Ureter (tissue), 1 donor: Measurements from ENCODE around the gene GON4L. TPM values are rescaled to one million over a fixed set of nuclear protein-coding genes. Genes with fewer than 3 reads are reported as not detected.

Experiments used
- total RNA-seq: library from RNA; stranded (reverse); gene quantifications from one replicate; pipeline ENCODE4 v1.2.4, GENCODE V29; 2023
- donor health status: DM: yes; HTN: yes; CAD: no.

Gene GON4L
- total RNA-seq, 1 donor from 2014 or later: 82.9 TPM

Other genes with a start within 250 kb of the GON4L start
- 80.0 TPM for gene MSTO1, start 247.0 kb downstream of the GON4L start, total RNA-seq
- gene YY1AP1, start 168.4 kb downstream of the GON4L start, total RNA-seq: 91.7 TPM
- gene DAP3, start 168.1 kb downstream of the GON4L start, total RNA-seq: 122 TPM
- 11.3 TPM for gene SYT11, start 2.4 kb upstream of the GON4L start, total RNA-seq
- 29.8 TPM for gene RIT1, start 54.1 kb upstream of the GON4L start, total RNA-seq
- gene KHDC4, start 77.2 kb upstream of the GON4L start, total RNA-seq: 83.8 TPM
- not detected for gene RXFP4, start 84.4 kb upstream of the GON4L start, total RNA-seq
- gene ARHGEF2, start 121.3 kb upstream of the GON4L start, total RNA-seq: 104 TPM
- 189 TPM for gene SSR2, start 163.7 kb upstream of the GON4L start, total RNA-seq
- gene UBQLN4, start 196.6 kb upstream of the GON4L start, total RNA-seq: 40.0 TPM
- 47.5 TPM for gene LAMTOR2, start 197.6 kb upstream of the GON4L start, total RNA-seq
- gene RAB25, start 203.9 kb upstream of the GON4L start, total RNA-seq: 182 TPM
- gene MEX3A, start 225.3 kb upstream of the GON4L start, total RNA-seq: 1.2 TPM